NCI-H82 (cell line): ENCODE results near the gene CTNNA3.

ENCODE experiments used
- DNase-seq: peaks from one replicate; lab custom pipeline; 2025; lab: John Stamatoyannopoulos, UW

The CTNNA3 gene

GRCh38 chr10:66098595-66099480 is 1597.2 kb downstream of the CTNNA3 start:
- no peak for DNase-seq

- no peak for DNase-seq
Measured at GRCh38 chr10:66095610-66096009, 1600.4 kb downstream of the CTNNA3 start.

- no peak for DNase-seq
Measured at GRCh38 chr10:66085906-66086305, 1610.1 kb downstream of the CTNNA3 start.

GRCh38 chr10:66071907-66072306 is 1624.1 kb downstream of the CTNNA3 start:
- DNase-seq = no peak

GRCh38 chr10:66058594-66058993 is 1637.4 kb downstream of the CTNNA3 start:
- DNase-seq = no peak

GRCh38 chr10:66049335-66049734 is 1646.7 kb downstream of the CTNNA3 start:
- no peak for DNase-seq

- DNase-seq = no peak
Measured at GRCh38 chr10:66045859-66046258, 1650.1 kb downstream of the CTNNA3 start.

GRCh38 chr10:66041771-66042170 is 1654.2 kb downstream of the CTNNA3 start:
- no peak for DNase-seq

GRCh38 chr10:66038623-66039022 is 1657.4 kb downstream of the CTNNA3 start:
- DNase-seq = no peak

- DNase-seq = no peak
Measured at GRCh38 chr10:66026321-66026720, 1669.7 kb downstream of the CTNNA3 start.

GRCh38 chr10:66025186-66025585 is 1670.8 kb downstream of the CTNNA3 start:
- no peak for DNase-seq

- no peak for DNase-seq
Measured at GRCh38 chr10:66021423-66021822, 1674.6 kb downstream of the CTNNA3 start.

- DNase-seq = no peak
Measured at GRCh38 chr10:66008221-66008620, 1687.8 kb downstream of the CTNNA3 start.

- DNase-seq = no peak
Measured at GRCh38 chr10:66006411-66006810, 1689.6 kb downstream of the CTNNA3 start.

GRCh38 chr10:65993451-65993850 is 1702.5 kb downstream of the CTNNA3 start:
- no peak for DNase-seq

- DNase-seq = no peak
Measured at GRCh38 chr10:65968871-65969270, 1727.1 kb downstream of the CTNNA3 start.

GRCh38 chr10:65968437-65968836 is 1727.6 kb downstream of the CTNNA3 start:
- no peak for DNase-seq

- DNase-seq = no peak
Measured at GRCh38 chr10:65964205-65964604, 1731.8 kb downstream of the CTNNA3 start.

GRCh38 chr10:65952086-65952485 is 1743.9 kb downstream of the CTNNA3 start:
- DNase-seq = no peak

- no peak for DNase-seq
Measured at GRCh38 chr10:65950075-65950474, 1745.9 kb downstream of the CTNNA3 start.

- DNase-seq = peak; percentile 1
Measured at GRCh38 chr10:65949526-65949925, 1746.5 kb downstream of the CTNNA3 start.

- DNase-seq = no peak
Measured at GRCh38 chr10:65945061-65945460, 1750.9 kb downstream of the CTNNA3 start.

GRCh38 chr10:65943451-65943850 is 1752.5 kb downstream of the CTNNA3 start:
- DNase-seq = no peak
